ENCODE results near the gene SMIM20. TPM values are rescaled to one million over a fixed set of nuclear protein-coding genes. Genes with fewer than 3 reads are reported as not detected.

The SMIM20 gene
- total RNA-seq, 6 experiments from 2014 or later = 18.9 to 26.7 (median 22.0) TPM

DNA sequence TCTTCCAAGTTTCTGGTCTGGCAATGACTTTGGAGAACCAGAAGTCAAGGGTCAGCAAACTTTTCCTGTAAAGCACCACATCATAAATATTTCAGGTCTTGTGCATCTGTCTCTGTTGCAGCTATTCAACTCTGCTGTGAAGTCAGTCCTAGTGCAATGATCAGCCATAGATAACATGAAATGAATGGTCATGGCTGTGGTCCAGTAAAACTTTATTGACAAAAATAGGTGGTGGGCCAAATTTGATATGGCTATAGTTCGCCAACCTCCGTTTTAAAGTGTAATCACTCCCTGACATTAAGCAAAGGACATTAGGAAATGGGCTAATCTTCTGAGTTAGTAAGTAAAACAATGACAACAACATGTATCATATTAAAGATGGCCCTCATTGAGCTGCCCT is 30.5 kb upstream of the SMIM20 start:
- H3K36me3 Mint-ChIP-seq (ENCODE audit: low read depth) = no peaks in the 10 kb centered on the region
- no peak for DNase-seq
- peak overlapping the region; percentile 75 for H3K27ac Mint-ChIP-seq

DNA sequence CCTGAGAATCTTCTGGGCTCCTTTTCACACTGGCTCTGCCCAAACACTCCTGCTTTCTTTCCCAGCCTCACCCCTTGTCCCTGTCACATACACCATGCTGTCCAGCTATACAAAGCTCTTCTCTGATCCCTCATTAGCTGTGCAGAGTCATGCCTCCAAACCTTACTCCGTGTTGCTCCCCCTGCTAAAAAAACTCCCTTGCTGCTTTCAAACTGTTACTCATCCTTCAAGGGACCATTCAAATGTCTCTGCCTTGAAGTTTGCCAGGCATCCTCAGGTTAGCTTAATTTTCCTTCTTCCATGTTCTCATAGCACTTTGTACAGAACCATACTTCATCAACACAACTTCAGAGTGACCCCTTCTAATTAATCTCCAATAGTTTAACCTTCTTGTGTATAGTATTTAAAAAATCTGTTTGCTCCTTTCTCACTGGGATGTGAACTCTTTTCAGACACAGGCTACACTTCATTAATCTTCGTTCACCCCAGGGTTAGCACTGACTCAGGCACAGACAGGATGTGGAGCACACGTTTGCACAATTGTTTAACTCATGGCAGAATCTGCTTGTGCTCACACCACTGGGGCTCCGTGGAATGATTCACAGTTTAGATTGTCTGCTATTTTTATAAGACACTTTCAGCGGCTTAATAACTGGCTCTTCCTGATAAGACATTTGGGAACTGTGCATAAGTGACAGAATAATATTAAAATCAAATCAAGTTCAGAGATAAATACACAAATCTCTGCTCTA is 29.8 kb upstream of the SMIM20 start:
- peaks cover 3% of the 10 kb centered on the region; the same call in 1 of the 2 replicates for H3K27me3 Mint-ChIP-seq (ENCODE audit: insufficient read depth)
- H3K27ac Mint-ChIP-seq = peak overlapping the region; percentile 75
- H3K4me1 Mint-ChIP-seq (ENCODE audit: low read depth) = peaks cover 37% of the 10 kb centered on the region
- no peaks in the 10 kb centered on the region for H3K36me3 Mint-ChIP-seq (ENCODE audit: low read depth)
- H3K9me3 Mint-ChIP-seq = no peaks in the 10 kb centered on the region
- DNase-seq = peak; percentile 55
- TF ChIP-seq, protein P1, sequence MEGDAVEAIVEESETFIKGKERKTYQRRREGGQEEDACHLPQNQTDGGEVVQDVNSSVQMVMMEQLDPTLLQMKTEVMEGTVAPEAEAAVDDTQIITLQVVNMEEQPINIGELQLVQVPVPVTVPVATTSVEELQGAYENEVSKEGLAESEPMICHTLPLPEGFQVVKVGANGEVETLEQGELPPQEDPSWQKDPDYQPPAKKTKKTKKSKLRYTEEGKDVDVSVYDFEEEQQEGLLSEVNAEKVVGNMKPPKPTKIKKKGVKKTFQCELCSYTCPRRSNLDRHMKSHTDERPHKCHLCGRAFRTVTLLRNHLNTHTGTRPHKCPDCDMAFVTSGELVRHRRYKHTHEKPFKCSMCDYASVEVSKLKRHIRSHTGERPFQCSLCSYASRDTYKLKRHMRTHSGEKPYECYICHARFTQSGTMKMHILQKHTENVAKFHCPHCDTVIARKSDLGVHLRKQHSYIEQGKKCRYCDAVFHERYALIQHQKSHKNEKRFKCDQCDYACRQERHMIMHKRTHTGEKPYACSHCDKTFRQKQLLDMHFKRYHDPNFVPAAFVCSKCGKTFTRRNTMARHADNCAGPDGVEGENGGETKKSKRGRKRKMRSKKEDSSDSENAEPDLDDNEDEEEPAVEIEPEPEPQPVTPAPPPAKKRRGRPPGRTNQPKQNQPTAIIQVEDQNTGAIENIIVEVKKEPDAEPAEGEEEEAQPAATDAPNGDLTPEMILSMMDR (IDR thresholded peaks at IDR 0.05) = no peak
- peak overlapping the region; percentile 63 for H3K4me3 Mint-ChIP-seq

More for the DNA sequence above, 30.5 kb upstream of the SMIM20 start:
- TF ChIP-seq, protein P1 (IDR thresholded peaks at IDR 0.05) = no peak
- Mint-ChIP-seq H3K4me1 (ENCODE audit: low read depth) (peaks cover 32% of the 10 kb centered on the region), H3K4me3 (peak overlapping the region; percentile 63; the same call in 1 of the 2 replicates), H3K27me3 (ENCODE audit: insufficient read depth) (peaks cover 3% of the 10 kb centered on the region; the same call in 1 of the 2 replicates), H3K9me3 (no peaks in the 10 kb centered on the region)

DNA sequence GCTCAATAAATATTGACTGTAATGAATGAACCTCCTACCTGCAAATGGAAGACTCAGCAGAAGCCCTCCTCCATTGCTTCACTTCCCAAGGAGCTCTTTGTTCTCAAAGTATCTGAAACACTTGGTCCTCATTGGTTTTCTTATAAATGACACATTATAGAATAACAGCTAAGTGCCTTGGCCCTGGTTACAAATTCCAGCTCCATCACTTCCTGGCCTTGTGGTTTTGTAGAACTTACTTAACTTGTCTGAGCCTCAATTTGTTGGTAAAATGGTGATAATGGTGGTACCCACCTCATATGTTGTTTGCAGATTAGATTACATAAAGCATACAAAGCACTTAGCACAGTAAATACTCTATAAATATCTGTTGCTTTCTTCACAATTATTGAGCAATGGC is 25.2 kb upstream of the SMIM20 start:
- H3K36me3 Mint-ChIP-seq (ENCODE audit: low read depth) = no peaks in the 10 kb centered on the region
- DNase-seq = peak; percentile 6
- peaks cover 6% of the 10 kb centered on the region for H3K27me3 Mint-ChIP-seq (ENCODE audit: insufficient read depth)
- peaks cover 24% of the 10 kb centered on the region for H3K4me1 Mint-ChIP-seq (ENCODE audit: low read depth)
- H3K27ac Mint-ChIP-seq = no peak overlapping the region
- no peaks in the 10 kb centered on the region for H3K9me3 Mint-ChIP-seq
- TF ChIP-seq, protein P1 (IDR thresholded peaks at IDR 0.05) = no peak
- no peak overlapping the region for H3K4me3 Mint-ChIP-seq

DNA sequence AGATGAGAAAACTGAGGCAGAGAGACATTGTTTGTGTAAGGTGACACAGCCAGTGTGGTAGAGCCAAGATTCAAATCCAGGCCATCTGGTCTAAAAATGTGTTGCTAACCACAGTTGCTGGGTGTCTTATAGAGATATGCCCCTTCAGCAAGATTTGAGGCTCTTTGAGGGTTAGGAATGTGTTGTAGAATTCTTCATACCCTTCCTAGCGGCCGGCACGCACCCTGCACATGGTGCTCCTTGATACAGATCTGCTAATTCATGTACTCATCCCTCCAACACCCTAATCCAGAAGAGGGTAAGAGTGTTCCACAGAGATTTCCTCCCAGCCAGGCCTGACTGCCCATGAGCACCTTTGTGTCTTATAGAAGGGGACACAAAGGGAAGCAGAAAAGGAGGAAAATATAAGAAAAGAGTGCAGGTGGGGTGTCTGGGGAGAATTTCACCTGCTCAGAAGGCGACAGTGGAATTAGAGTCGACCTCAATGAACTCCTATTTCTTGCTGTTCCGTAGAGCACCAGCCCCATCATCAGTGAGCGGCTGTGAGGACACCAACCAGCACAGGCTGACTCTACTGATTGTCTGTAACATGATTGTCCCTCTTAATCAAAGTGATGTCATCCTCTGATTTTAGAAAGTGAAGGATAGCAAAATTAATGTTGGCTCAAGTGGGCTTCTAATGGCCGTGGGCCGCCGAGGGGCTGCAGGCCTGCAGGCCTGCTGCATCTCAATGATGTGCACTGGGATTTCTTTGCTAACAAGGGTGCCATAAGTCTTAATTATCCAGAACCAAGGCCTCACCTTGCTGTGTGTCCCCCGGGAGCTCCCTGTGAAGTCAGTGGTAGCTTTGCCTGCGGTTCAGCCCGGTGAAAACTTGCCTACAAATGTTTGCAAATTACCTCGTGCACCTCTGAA is 24.2 kb upstream of the SMIM20 start:
- Mint-ChIP-seq H3K9me3 (no peaks in the 10 kb centered on the region), H3K27ac (no peak overlapping the region), H3K4me3 (no peak overlapping the region), H3K36me3 (ENCODE audit: low read depth) (no peaks in the 10 kb centered on the region), H3K27me3 (ENCODE audit: insufficient read depth) (peaks cover 6% of the 10 kb centered on the region), H3K4me1 (ENCODE audit: low read depth) (peaks cover 13% of the 10 kb centered on the region)
- TF ChIP-seq, protein P1 (IDR thresholded peaks at IDR 0.05) = no peak
- no peak for DNase-seq

DNA sequence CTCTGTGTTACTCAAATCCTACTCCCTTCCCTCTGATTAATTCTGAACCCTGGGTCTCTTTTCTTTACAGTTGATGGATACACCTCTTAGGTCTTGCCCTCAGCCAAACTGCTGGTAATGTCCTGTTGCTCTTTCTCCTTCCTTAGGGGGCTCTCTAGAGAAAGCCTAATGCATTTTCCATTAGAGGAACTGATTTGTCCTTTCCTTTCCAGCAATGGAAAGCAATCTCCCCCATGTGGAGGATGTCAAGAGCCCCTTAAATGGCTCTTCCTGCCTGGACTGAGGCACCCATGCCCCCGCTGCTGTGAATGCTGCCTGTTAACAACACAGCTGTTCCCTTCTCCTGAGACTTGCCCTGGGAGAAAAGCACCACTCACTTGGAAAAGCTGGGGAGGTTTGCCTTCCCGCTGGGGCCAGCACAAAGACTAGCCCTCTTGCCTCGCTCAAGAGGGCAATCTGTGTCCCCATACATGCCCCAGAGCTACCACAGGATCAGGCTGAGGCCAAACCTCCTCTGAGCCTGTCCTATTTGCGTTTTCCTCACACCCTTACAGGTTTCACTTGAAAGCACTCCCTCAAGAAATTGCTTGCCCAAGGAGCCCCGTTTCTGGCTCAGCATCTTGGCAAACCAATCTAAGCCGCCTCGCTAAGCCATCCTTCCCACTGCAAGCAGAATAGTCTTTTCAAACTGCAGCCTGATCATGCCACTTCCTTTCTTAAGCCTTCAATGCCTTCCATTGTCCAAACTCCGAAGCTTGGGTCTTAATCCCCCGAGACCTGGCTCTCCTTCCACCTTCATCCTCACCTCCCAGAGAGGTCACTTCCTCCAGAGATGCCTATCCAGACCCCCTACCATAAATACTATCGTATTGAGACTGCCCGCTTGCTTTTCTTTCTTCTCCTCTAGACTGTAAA is 23.2 kb upstream of the SMIM20 start:
- H3K27ac Mint-ChIP-seq = no peak overlapping the region
- no peak for DNase-seq
- no peak overlapping the region for H3K4me3 Mint-ChIP-seq
- peaks cover 6% of the 10 kb centered on the region for H3K27me3 Mint-ChIP-seq (ENCODE audit: insufficient read depth)
- H3K36me3 Mint-ChIP-seq (ENCODE audit: low read depth) = no peaks in the 10 kb centered on the region
- H3K9me3 Mint-ChIP-seq = no peaks in the 10 kb centered on the region
- TF ChIP-seq, protein P1 (IDR thresholded peaks at IDR 0.05) = 0 out of 2 replicates have a peak, but pooled peaks have one; percentile 9
- peaks cover 11% of the 10 kb centered on the region for H3K4me1 Mint-ChIP-seq (ENCODE audit: low read depth)
